Amniotic stem cell (primary cell): ENCODE results near the gene NEGR1.

ENCODE experiments used
- DNase-seq: peaks from one replicate; lab custom pipeline; 2025; lab: John Stamatoyannopoulos, UW

Gene NEGR1

GRCh38 chr1:71687376-71687775, 595.0 kb downstream of the NEGR1 start:
- no peak for DNase-seq

- DNase-seq, result no peak
Measured at GRCh38 chr1:71676979-71677925, 605.1 kb downstream of the NEGR1 start.

- DNase-seq, result no peak
Measured at GRCh38 chr1:71668065-71668464, 614.3 kb downstream of the NEGR1 start.

- no peak for DNase-seq
Measured at GRCh38 chr1:71667216-71667615, 615.1 kb downstream of the NEGR1 start.

- no peak for DNase-seq
Measured at GRCh38 chr1:71666609-71667008, 615.7 kb downstream of the NEGR1 start.

GRCh38 chr1:71660411-71660810, 621.9 kb downstream of the NEGR1 start:
- peak; percentile 48 for DNase-seq

- DNase-seq, result no peak
Measured at GRCh38 chr1:71657891-71658679, 624.3 kb downstream of the NEGR1 start.

- no peak for DNase-seq
Measured at GRCh38 chr1:71656902-71657301, 625.4 kb downstream of the NEGR1 start.

- DNase-seq, result no peak
Measured at GRCh38 chr1:71655604-71656003, 626.7 kb downstream of the NEGR1 start.

GRCh38 chr1:71653952-71654351, 628.4 kb downstream of the NEGR1 start:
- DNase-seq, result no peak

GRCh38 chr1:71651214-71651613, 631.1 kb downstream of the NEGR1 start:
- no peak for DNase-seq

- peak; percentile 43 for DNase-seq
Measured at GRCh38 chr1:71650119-71650518, 632.2 kb downstream of the NEGR1 start.

- DNase-seq, result no peak
Measured at GRCh38 chr1:71649608-71650007, 632.7 kb downstream of the NEGR1 start.

- no peak for DNase-seq
Measured at GRCh38 chr1:71647513-71648300, 634.6 kb downstream of the NEGR1 start.

GRCh38 chr1:71645015-71645414, 637.3 kb downstream of the NEGR1 start:
- no peak for DNase-seq

GRCh38 chr1:71641903-71642302, 640.4 kb downstream of the NEGR1 start:
- no peak for DNase-seq

- DNase-seq, result no peak
Measured at GRCh38 chr1:71640998-71641397, 641.3 kb downstream of the NEGR1 start.

- DNase-seq, result no peak
Measured at GRCh38 chr1:71640116-71640515, 642.2 kb downstream of the NEGR1 start.

- DNase-seq, result peak; percentile 25
Measured at GRCh38 chr1:71638081-71638766, 644.1 kb downstream of the NEGR1 start.

- no peak for DNase-seq
Measured at GRCh38 chr1:71635568-71635967, 646.8 kb downstream of the NEGR1 start.

GRCh38 chr1:71634159-71634558, 648.2 kb downstream of the NEGR1 start:
- DNase-seq, result no peak

GRCh38 chr1:71630073-71630472, 652.3 kb downstream of the NEGR1 start:
- DNase-seq, result no peak
